ENCODE results near the gene UBE4B. TPM values are rescaled to one million over a fixed set of nuclear protein-coding genes. Genes with fewer than 3 reads are reported as not detected.

Gene UBE4B
- total and polyA plus RNA-seq, 2 of the 4 experiments (the other 2 are of a cell fraction): 26.5 to 39.3 TPM

DNA sequence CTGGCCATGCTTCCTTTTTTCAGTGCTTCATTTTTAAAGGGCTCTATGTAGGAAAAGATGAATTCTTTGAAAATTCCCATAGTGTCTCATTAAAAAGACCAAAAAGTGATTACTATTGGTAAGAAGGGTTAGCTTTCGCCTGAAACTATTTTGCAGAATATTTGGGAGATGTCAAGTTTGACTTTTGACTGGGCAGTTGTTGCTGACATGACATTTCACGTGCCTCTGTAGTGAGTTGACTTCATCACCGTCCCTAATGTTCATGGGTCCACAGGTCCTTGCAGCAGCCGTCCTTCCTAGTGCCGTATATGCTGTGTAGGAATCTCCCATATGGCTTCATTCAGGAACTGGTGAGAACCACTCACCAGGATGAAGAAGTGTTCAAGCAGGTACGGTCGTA lies 88.9 kb downstream of the UBE4B start:
- H3K36me3 ChIP-seq (ENCODE audit: control insufficient read depth, insufficient read depth, low read length): peaks cover 17% of the 10 kb centered on the region
- dilution Hi-C loops (cut with HindIII; ENCODE audit: low sequenced_read_pairs, unreplicated experiment): no loop called here
- H3K14ac ChIP-seq (replicated peaks; ENCODE audit: low read depth, low read length): no peak overlapping the region
- peak overlapping the region; percentile 12 for H2AK9ac ChIP-seq (replicated peaks; ENCODE audit: low read depth, low read length, poor library complexity)
- no peaks in the 10 kb centered on the region for H3K9me3 ChIP-seq (ENCODE audit: control insufficient read depth, insufficient read depth, low read length)
- H3K4me3 ChIP-seq (ENCODE audit: insufficient read depth, low read depth, low read length): no peak overlapping the region
- peaks cover 3% of the 10 kb centered on the region; the same call in 1 of the 2 replicates for H3K4me1 ChIP-seq (ENCODE audit: control insufficient read depth, insufficient read depth, low read length)
- no peak overlapping the region; the same call in 1 of the 2 replicates for H4K91ac ChIP-seq (ENCODE audit: insufficient read depth, low read depth, low read length)
- in situ Hi-C loops (cut with MboI; ENCODE audit: low sequenced_read_pairs): no loop called here
- H3K56ac ChIP-seq (ENCODE audit: extremely low read depth, insufficient read depth, low read length): no peak overlapping the region
- no peak overlapping the region; a peak in 1 of 4 replicates for H4K8ac ChIP-seq (ENCODE audit: low read depth in 2 of 2, low read length in 2 of 2)
- H3K79me1 ChIP-seq (ENCODE audit: low read depth in 1 of 2, low read length in 2 of 2): peaks cover 0 to 12% of the 10 kb centered on the region in 2 experiments; a peak in 2 of 4 replicates
- H4K5ac ChIP-seq (ENCODE audit: low read depth, low read length): no peak overlapping the region
- POLR2A ChIA-PET (ENCODE audit: unreplicated experiment): no interaction called here
- CTCF ChIA-PET: no interaction called here
- H2BK5ac ChIP-seq (ENCODE audit: low read depth, low read length, poor library complexity, severe bottlenecking): no peak overlapping the region
- no peak for DNase-seq
- H3K4ac ChIP-seq (ENCODE audit: low read depth, low read length): 0 out of 2 replicates have a peak overlapping the region, but pooled peaks have one; percentile 8
- H2AFZ ChIP-seq (replicated peaks; ENCODE audit: low read length, poor library complexity): no peak overlapping the region
- TF ChIP-seq CTCF (conservative IDR thresholded peaks at IDR 0.05; ENCODE audit: low read depth, low read length) (no peak), MAFK (IDR thresholded peaks at IDR 0.05; ENCODE audit: low read depth, low read length) (peak; percentile 73), CHD1 (IDR thresholded peaks at IDR 0.05; ENCODE audit: low read depth, low read length) (no peak)
- TF ChIP-seq, protein P1, sequence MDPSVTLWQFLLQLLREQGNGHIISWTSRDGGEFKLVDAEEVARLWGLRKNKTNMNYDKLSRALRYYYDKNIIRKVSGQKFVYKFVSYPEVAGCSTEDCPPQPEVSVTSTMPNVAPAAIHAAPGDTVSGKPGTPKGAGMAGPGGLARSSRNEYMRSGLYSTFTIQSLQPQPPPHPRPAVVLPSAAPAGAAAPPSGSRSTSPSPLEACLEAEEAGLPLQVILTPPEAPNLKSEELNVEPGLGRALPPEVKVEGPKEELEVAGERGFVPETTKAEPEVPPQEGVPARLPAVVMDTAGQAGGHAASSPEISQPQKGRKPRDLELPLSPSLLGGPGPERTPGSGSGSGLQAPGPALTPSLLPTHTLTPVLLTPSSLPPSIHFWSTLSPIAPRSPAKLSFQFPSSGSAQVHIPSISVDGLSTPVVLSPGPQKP (IDR thresholded peaks at IDR 0.05; ENCODE audit: borderline replicate concordance, low read depth, low read length): no peak
- no peak overlapping the region for H3K4me2 ChIP-seq (ENCODE audit: low read depth, low read length)
- H2BK120ac ChIP-seq (ENCODE audit: low read depth, low read length): no peak overlapping the region
- H2AK5ac ChIP-seq (ENCODE audit: low read depth, low read length): peak overlapping the region; percentile 87; the same call in 1 of the 2 replicates
- H3K18ac ChIP-seq (ENCODE audit: low read depth, low read length): no peak overlapping the region
- intact Hi-C loops (cut with micrococcal nuclease): no loop called here
- no peak overlapping the region for H3K23ac ChIP-seq (ENCODE audit: low read depth, low read length)
- H4K20me1 ChIP-seq (ENCODE audit: insufficient read depth, low read length): peaks cover 11% of the 10 kb centered on the region
- H3K9ac ChIP-seq (ENCODE audit: low read depth, low read length): no peak overlapping the region
- BruUV-seq (replicated peaks): no TSS peak
- H2BK15ac ChIP-seq (ENCODE audit: low read depth, low read length): no peak overlapping the region; the same call in 2 of the 3 replicates
- no peak overlapping the region for H3K27ac ChIP-seq (ENCODE audit: insufficient read depth, low read length)
- WGBS, 2 experiments (ENCODE audit: extremely low coverage in 2 of 2, insufficient read length in 1 of 2): no CpG with 5 or more reads among the region's 7 CpGs
- H2BK20ac ChIP-seq (ENCODE audit: low read depth, low read length): 0 out of 2 replicates have a peak overlapping the region, but pooled peaks have one; percentile 3
- no peaks in the 10 kb centered on the region for H3K27me3 ChIP-seq (ENCODE audit: control insufficient read depth, insufficient read depth, low read length)
- ATAC-seq (ENCODE audit: low read depth): no peak
- H3K9me1 ChIP-seq (ENCODE audit: insufficient read depth, low read length): peaks cover 3% of the 10 kb centered on the region
